GM23248 (cell line): ENCODE results near the gene IL1RAPL1. TPM values are rescaled to one million over a fixed set of nuclear protein-coding genes. Genes with fewer than 3 reads are reported as not detected.

ENCODE experiments used
- DNase-seq: peaks from one replicate; pipeline ENCODE4 v3.0.0-alpha.2; 2015
- H2AFZ ChIP-seq: fragments of 200-600 bp; sonication (generic); 2 replicates; pipeline ENCODE4 v1.6.1; 2016; ENCODE audit warnings: antibody characterized with exemption
- H3F3A ChIP-seq: fragments of 200-600 bp; sonication (generic); 2 replicates; pipeline ENCODE4 v1.6.1; 2016; ENCODE audit warnings: mild to moderate bottlenecking, antibody characterized with exemption, mixed run types; ENCODE audit not compliant: insufficient read depth
- H3K27ac ChIP-seq: fragments of 200-600 bp; sonication (generic); 2 replicates; pipeline ENCODE4 v1.5.1; 2016; ENCODE audit warnings: mild to moderate bottlenecking
- H3K27me3 ChIP-seq: fragments of 200-600 bp; sonication (generic); replicated peaks from 2 replicates; pipeline ENCODE4 v1.6.1; 2016; ENCODE audit warnings: mild to moderate bottlenecking; ENCODE audit not compliant: insufficient read depth
- H3K36me3 ChIP-seq: fragments of 200-600 bp; sonication (generic); 2 replicates; pipeline ENCODE4 v1.6.1; 2016; ENCODE audit warnings: low read depth, mild to moderate bottlenecking
- H3K4me1 ChIP-seq: fragments of 200-600 bp; sonication (generic); 2 replicates; pipeline ENCODE4 v1.6.1; 2016; ENCODE audit warnings: mild to moderate bottlenecking; ENCODE audit not compliant: insufficient read depth
- H3K4me2 ChIP-seq: fragments of 200-600 bp; sonication (generic); one replicate; pipeline ENCODE4 v1.6.1; 2016; ENCODE audit warnings: mild to moderate bottlenecking; ENCODE audit not compliant: unreplicated experiment
- H3K4me3 ChIP-seq: fragments of 200-600 bp; sonication (generic); 2 replicates; pipeline ENCODE4 v1.5.1; 2016; ENCODE audit warnings: mild to moderate bottlenecking
- H3K79me2 ChIP-seq: fragments of 200-600 bp; sonication (generic); 2 replicates; pipeline ENCODE4 v1.6.1; 2016; ENCODE audit warnings: mild to moderate bottlenecking; ENCODE audit not compliant: insufficient read depth
- H3K9ac ChIP-seq: fragments of 200-600 bp; sonication (generic); 2 replicates; pipeline ENCODE4 v1.6.1; 2016; ENCODE audit warnings: mild to moderate bottlenecking
- H3K9me2 ChIP-seq: fragments of 200-600 bp; sonication (generic); 2 replicates; pipeline ENCODE4 v1.6.1; 2016; ENCODE audit warnings: mixed run types, mild to moderate bottlenecking, moderate library complexity; ENCODE audit not compliant: insufficient read depth
- H3K9me3 ChIP-seq: fragments of 200-600 bp; sonication (generic); one replicate; pipeline ENCODE4 v1.6.1; 2017; ENCODE audit warnings: low read depth
- H4K20me1 ChIP-seq: fragments of 200-600 bp; sonication (generic); 2 replicates; pipeline ENCODE4 v1.6.0; 2016; ENCODE audit not compliant: insufficient read depth
- EZH2 ChIP-seq: fragments of 200-600 bp; sonication (generic); IDR thresholded peaks from 2 replicates; pipeline ENCODE4 v1.6.1; 2018; ENCODE audit warnings: antibody characterized with exemption, mild to moderate bottlenecking; ENCODE audit not compliant: insufficient read depth, poor library complexity, severe bottlenecking
- EZH2phosphoT487 ChIP-seq: fragments of 200-600 bp; sonication (generic); IDR thresholded peaks from 2 replicates; pipeline ENCODE4 v1.6.1; 2018; ENCODE audit warnings: antibody characterized with exemption, moderate library complexity, mild to moderate bottlenecking, low read depth; ENCODE audit not compliant: insufficient read depth
- WGBS, 2 experiments: methylation state at CpG; one replicate each; pipeline ENCODE4 v1.1.6; 2015 to 2017; ENCODE audit warnings: low lambda C conversion rate in 2 of 2, low coverage in 1 of 2; ENCODE audit errors: missing lambda C conversion rate in 2 of 2; 5-methylcytosine and 5-hydroxymethylcytosine counted together
- in situ Hi-C: fragments of 300-500 bp; cut with MboI; formaldehyde crosslinking; loops from 2 replicates; pipeline ENCODE4 v1.15.0; 2020
- polyA plus RNA-seq: library from polyadenylated mRNA; unstranded; fragments of >200 nt; fragmentation: Nextera tagmentation; extraction: Ambion mirVana; gene quantifications from 2 replicates; pipeline ENCODE4 v1.2.1, GENCODE V29; 2016
- total RNA-seq: library from RNA; depleted of rRNA; stranded (reverse); fragments of >200 nt; shearing (Covaris generic); gene quantifications from 2 replicates; pipeline ENCODE4 v1.2.3, GENCODE V29; 2014

IL1RAPL1 gene
- total and polyA plus RNA-seq, 2 experiments from 2014 or later = not detected

DNA sequence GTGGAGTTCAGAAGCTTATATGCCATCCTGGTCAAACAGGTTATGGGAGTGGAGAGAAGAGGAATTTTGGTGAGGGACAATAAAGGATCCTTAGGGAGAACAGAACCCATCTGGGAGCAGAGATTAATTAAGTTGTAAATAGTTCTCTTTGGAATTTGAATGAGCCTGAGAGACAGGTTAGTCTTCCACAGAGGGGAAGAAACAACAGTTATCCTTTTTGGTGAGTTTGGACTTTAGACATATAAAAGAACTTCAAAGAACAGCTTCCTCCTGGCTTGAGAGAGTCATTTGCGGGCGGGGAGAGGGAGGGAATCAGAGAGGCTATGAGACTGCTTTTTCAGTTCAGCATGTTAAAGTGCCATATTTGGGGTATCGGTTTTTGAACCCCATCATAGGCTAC, 834.8 kb downstream of the IL1RAPL1 start:
- Histone ChIP-seq H3K36me3 (no peaks in the 10 kb centered on the region), H4K20me1 (no peaks in the 10 kb centered on the region), H3K9me3 (no peaks in the 10 kb centered on the region), H3K9me2 (no peaks in the 10 kb centered on the region), H3K79me2 (no peaks in the 10 kb centered on the region), H3K4me3 (no peak overlapping the region), H3K27me3 (no peaks in the 10 kb centered on the region), H3F3A (no peaks in the 10 kb centered on the region), H3K4me2 (no peak overlapping the region), H3K27ac (no peak overlapping the region), H3K9ac (no peak overlapping the region), H3K4me1 (no peaks in the 10 kb centered on the region), H2AFZ (no peak overlapping the region)
- TF ChIP-seq EZH2phosphoT487 = no peak
- no peak for TF ChIP-seq EZH2
- WGBS, 2 experiments = 8 to 13% methylated on average over 2 to 3 of the region's 3 CpGs
- in situ Hi-C loops = no loop called here
- DNase-seq = no peak

DNA sequence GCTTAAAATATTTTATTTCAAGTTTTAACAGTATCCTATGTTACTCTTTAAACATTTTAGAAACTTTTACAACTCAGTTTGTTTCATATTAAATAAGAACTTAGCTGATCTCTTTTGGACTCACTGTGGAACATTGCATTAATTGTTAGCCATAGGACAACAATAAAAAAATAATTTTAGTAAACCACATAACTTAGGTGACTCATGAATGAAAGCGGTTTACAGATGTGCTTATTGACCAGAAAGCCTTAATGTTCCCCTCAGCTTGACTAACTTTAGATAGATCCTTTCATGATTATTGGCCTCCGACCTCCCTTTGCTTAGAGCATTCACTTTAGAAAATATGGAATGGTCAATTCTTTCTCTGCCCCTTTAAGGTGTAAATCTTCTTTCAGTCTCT, 844.6 kb downstream of the IL1RAPL1 start:
- no peaks in the 10 kb centered on the region for H3K36me3 ChIP-seq
- no peak overlapping the region for H3K9ac ChIP-seq
- H3K9me3 ChIP-seq = no peaks in the 10 kb centered on the region
- H2AFZ ChIP-seq = no peak overlapping the region
- H3K4me2 ChIP-seq = no peak overlapping the region
- no peaks in the 10 kb centered on the region for H4K20me1 ChIP-seq
- H3K4me1 ChIP-seq = no peaks in the 10 kb centered on the region
- no peak for DNase-seq
- no peaks in the 10 kb centered on the region for H3K27me3 ChIP-seq
- 6 to 19% methylated on average over 2 of the region's 2 CpGs for WGBS, 2 experiments
- H3K9me2 ChIP-seq = no peaks in the 10 kb centered on the region
- no peak overlapping the region for H3K4me3 ChIP-seq
- in situ Hi-C loops = no loop called here
- no peaks in the 10 kb centered on the region for H3F3A ChIP-seq
- no peak overlapping the region for H3K27ac ChIP-seq
- H3K79me2 ChIP-seq = no peaks in the 10 kb centered on the region
- TF ChIP-seq EZH2phosphoT487 = no peak
- no peak for TF ChIP-seq EZH2

DNA sequence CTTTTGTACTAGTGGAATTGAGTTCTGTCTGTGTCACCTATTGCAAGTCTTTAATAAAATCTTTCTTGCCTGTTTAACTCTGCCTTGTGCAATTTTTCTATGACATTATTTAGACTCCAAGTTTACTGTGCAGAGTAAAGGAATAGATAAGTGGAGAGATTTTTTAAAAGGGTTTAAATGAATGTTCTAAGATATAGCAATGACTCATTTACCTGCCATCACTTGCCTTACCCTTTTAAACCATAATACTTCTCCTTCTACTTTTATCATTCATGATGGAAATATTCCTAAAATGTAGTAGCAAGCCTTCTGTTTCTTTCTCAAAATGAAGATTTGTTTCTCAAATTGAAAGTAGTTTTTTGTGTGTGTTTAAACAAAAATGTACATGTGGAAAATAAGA, 845.3 kb downstream of the IL1RAPL1 start:
- no peaks in the 10 kb centered on the region for H3K36me3 ChIP-seq
- TF ChIP-seq EZH2 (no peak), EZH2phosphoT487 (no peak)
- no peaks in the 10 kb centered on the region for H3F3A ChIP-seq
- H3K79me2 ChIP-seq = no peaks in the 10 kb centered on the region
- no peak overlapping the region for H3K27ac ChIP-seq
- no peak overlapping the region for H3K9ac ChIP-seq
- in situ Hi-C loops = no loop called here
- no peaks in the 10 kb centered on the region for H3K9me3 ChIP-seq
- no peaks in the 10 kb centered on the region for H3K27me3 ChIP-seq
- H4K20me1 ChIP-seq = no peaks in the 10 kb centered on the region
- DNase-seq = no peak
- H3K9me2 ChIP-seq = no peaks in the 10 kb centered on the region
- H3K4me1 ChIP-seq = no peaks in the 10 kb centered on the region
- no peak overlapping the region for H3K4me3 ChIP-seq
- no peak overlapping the region for H2AFZ ChIP-seq
- no peak overlapping the region for H3K4me2 ChIP-seq

DNA sequence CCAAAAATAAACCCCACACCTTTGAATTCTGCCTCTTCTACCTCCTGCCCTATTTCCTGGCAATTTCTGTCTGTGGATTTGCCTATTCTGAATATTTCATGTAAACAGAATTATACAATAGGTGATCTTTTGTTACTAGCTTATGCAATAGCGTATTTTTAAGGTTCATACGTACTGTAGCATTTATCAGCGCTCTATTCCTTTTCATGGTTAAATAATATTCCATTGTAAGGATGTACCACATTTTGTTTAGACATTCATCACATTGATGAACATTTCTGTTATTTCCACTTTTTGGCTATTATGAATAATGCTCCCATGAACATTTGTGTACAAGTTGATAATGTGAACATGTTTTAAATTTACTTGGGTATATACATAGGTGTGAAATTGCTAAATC, 847.7 kb downstream of the IL1RAPL1 start:
- H3F3A ChIP-seq = no peaks in the 10 kb centered on the region
- H3K4me3 ChIP-seq = no peak overlapping the region
- H4K20me1 ChIP-seq = no peaks in the 10 kb centered on the region
- no peaks in the 10 kb centered on the region for H3K79me2 ChIP-seq
- H3K9me2 ChIP-seq = no peaks in the 10 kb centered on the region
- no peak overlapping the region for H3K9ac ChIP-seq
- no peaks in the 10 kb centered on the region for H3K27me3 ChIP-seq
- no peak overlapping the region for H3K4me2 ChIP-seq
- H2AFZ ChIP-seq = no peak overlapping the region
- H3K27ac ChIP-seq = no peak overlapping the region
- no peaks in the 10 kb centered on the region for H3K4me1 ChIP-seq
- 33 to 38% methylated on average over 3 of the region's 3 CpGs for WGBS, 2 experiments
- in situ Hi-C loops = no loop called here
- no peak for DNase-seq
- TF ChIP-seq EZH2phosphoT487 (no peak), EZH2 (no peak)
- no peaks in the 10 kb centered on the region for H3K9me3 ChIP-seq
- H3K36me3 ChIP-seq = no peaks in the 10 kb centered on the region

DNA sequence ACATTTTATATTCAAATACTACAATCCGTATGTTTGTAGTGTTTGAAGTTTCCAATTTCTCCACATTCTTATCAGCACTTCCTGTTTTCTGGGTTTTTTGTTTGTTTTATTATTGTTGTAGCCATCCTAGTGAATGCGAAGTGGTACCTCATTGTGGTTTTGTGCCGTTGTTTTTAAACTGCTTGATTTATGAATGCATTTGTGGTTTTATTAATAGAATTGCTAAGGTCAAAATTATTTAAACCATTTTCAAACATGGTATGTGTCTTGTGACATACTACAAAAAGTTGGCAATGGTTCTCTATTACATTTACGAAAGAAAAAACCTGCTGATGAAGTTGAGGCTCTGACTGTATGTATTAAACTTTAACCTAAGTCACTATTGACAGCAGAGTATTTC, 848.1 kb downstream of the IL1RAPL1 start:
- Histone ChIP-seq H3K9me3 (no peaks in the 10 kb centered on the region), H3K4me1 (no peaks in the 10 kb centered on the region), H3K27me3 (no peaks in the 10 kb centered on the region), H2AFZ (no peak overlapping the region), H3K9me2 (no peaks in the 10 kb centered on the region), H3K27ac (no peak overlapping the region), H3K79me2 (no peaks in the 10 kb centered on the region), H3K36me3 (no peaks in the 10 kb centered on the region), H3K4me3 (no peak overlapping the region), H3F3A (no peaks in the 10 kb centered on the region), H3K4me2 (no peak overlapping the region), H3K9ac (no peak overlapping the region), H4K20me1 (no peaks in the 10 kb centered on the region)
- 41 to 48% methylated on average over 4 of the region's 4 CpGs for WGBS, 2 experiments
- TF ChIP-seq EZH2 (no peak), EZH2phosphoT487 (no peak)
- no peak for DNase-seq
- in situ Hi-C loops = no loop called here
